ENCODE measurements around the gene FAAP100.
"Not testable (repeated sequence)": the region's sequence is repeated elsewhere in the genome, so short reads cannot be mapped to it uniquely, and the experiment has no call there.

Gene FAAP100

GRCh38 chr17:81538651-81539570 is 13.2 kb downstream of the FAAP100 start:
- no peak for DNase-seq

DNA sequence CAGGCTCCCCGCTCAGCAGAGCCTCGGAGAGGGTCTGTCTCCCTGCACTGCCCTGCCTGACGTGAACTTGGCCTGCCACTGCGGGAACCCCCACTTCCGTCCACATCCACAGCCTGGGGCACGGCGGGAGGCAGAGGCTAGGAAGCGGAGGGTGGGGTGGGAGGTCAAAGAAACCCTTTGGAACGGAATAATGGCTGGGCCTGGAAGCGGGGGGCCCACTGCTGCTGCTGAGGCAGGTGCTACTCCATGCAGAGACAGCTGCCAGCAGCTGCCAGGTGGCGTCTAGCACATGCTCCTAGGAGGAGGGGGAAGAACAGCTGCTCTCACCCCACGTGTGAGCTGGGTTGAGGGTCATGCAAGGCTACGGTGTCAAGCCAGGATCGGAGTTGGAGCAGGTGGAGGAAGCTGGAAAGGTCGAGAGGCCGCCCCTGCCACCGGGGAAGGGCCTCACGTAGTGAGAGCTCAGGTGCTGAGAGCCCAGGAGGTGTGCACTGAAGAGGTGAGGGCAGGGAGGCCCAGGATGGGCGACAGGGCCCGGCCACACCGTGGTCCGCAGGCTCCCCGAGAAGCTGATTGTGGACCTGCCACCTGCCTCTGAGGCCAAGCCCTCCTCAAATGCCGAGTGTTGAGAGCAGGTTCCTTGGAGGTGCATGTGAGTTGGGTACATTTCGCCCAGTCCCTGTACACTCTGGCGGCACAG is 14.1 kb downstream of the FAAP100 start:
- DNase-seq: no peak

GRCh38 chr17:81537343-81537855 is 14.8 kb downstream of the FAAP100 start:
- DNase-seq: peak in 3 of 51 donors; percentile 14 to 19 (median 19)

DNA sequence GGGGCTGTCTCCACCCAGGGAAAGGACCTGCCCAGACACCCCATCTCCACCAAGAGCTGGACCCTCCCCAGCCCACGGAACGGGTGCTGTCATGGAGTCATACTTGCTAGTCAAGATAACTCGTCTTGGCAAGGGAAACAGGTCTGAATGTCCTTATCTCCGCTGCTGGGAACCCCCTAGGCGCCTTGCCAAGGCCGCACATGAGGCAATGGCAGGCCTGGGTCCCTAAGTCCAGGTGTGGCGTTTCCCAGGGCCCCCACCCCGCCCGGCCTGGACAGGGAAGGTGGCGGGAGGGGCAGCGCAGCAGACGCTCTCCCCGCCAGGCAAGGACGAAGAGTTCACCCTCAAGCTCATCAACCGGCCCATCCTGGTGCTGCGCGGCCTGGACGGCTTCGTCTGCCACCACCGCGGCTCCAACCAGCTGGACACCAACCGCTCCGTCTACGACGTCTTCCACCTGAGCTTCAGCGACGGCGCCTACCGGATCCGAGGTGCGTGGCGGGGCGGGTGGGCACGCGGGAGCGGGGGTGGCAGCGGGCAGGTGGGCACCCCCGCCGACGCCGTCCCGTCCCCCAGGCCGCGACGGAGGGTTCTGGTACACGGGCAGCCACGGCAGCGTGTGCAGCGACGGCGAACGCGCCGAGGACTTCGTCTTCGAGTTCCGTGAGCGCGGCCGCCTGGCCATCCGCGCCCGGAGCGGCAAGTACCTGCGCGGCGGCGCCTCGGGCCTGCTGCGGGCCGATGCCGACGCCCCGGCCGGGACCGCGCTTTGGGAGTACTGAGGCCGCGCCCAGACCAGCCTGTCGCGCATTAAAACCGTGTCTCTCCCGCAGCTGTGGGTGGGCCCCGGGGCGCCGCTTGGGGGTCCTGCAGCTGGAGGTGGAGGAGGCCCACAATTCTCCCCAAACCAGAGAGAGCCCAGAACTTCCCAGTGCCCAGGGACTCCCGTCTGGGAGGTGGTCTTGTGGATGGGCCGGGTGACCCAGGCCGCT is 15.6 kb downstream of the FAAP100 start:
- no peak for DNase-seq

GRCh38 chr17:81535480-81536298 is 16.5 kb downstream of the FAAP100 start:
- DNase-seq: no peak

DNA sequence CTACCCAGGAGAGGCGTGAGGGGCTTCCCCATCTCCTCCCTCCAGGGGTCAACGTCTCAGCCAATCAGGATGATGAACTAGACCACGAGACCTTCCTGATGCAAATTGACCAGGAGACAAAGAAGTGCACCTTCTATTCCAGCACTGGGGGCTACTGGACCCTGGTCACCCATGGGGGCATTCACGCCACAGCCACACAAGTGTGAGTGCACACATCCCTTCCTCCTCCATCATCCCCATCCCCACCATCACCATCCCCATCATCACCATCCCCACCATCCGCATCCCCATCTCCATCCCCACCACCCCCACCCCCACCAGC is 17.2 kb downstream of the FAAP100 start:
- DNase-seq: no peak

GRCh38 chr17:81534157-81535006 is 17.8 kb downstream of the FAAP100 start:
- DNase-seq: no peak

- DNase-seq: no peak
Observed at GRCh38 chr17:81533339-81534141, 18.6 kb downstream of the FAAP100 start.

DNA sequence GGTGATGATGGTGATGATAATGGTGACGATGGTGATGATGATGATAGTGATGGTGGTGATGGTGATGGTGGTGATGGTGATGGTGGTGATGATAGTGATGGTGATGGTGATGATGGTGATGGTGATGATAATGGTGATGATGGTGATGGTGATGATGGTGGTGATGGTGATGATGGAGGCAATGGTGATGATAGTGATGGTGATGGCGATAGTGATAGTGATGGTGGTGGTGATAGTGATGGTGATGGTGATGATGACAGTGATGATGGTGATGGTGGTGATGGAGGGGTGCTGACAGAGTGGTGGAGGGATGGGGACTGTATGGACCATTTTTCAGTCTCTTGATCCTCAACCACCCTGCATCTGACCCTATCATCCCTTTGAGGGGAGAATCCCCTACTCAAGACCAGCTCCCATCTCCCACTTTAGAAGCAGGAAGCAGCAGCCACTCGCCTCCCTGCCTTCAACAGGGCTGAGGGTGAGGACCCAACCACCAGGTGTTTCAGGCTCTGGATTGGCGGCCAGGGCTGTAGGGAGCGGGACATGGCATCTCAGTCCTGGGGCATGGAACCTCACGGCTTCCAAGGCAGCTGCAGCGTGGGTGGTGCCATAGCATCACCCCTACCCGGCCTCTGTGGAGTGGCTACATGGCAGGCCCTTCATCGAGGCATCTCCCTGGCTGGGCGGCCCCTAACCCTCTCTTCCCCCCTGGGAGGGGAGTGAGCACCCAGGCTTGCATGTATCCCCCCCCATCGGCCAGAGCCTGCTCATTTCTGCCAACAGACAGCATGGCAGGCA is 19.5 kb downstream of the FAAP100 start:
- no peak for DNase-seq

GRCh38 chr17:81531998-81532404 is 20.2 kb downstream of the FAAP100 start:
- DNase-seq: not testable (repeated sequence)

DNA sequence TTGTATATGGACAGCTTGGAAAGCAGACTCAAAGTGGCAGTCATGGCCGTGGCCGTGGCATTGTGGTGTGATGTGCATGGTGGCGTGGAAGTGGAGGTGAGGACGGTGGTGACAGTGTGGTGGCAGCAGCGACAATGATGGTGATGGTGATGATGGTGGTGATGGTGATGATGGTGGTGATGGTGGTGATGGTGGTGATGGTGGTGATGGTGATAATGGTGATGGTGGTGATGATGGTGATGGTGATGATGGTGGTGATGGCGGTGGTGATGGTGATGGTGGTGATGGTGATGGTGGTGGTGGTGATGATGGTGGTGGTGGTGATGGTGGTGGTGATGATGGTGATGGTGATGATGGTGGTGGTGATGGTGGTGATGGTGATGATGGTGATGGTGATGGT is 21.1 kb downstream of the FAAP100 start:
- DNase-seq: not testable (repeated sequence)

DNA sequence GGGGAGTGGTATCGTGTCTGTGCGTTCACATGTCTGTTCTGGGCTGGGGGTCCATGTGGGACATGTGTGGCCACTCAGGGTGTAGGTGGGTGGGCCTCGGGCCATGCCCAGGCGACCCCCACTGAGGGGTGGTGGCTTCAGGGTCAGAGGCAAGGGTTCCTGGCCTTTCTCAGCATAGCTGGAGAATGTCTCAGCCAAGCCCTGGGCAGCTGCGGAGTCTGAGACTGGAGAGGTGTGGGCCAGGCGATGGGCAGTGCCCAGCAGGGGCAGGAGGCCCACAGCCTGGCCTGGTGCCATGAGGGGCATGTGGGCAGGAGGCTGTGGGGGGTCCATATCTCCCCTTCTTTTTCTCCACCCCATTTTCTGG is 22.7 kb downstream of the FAAP100 start:
- no peak for DNase-seq

DNA sequence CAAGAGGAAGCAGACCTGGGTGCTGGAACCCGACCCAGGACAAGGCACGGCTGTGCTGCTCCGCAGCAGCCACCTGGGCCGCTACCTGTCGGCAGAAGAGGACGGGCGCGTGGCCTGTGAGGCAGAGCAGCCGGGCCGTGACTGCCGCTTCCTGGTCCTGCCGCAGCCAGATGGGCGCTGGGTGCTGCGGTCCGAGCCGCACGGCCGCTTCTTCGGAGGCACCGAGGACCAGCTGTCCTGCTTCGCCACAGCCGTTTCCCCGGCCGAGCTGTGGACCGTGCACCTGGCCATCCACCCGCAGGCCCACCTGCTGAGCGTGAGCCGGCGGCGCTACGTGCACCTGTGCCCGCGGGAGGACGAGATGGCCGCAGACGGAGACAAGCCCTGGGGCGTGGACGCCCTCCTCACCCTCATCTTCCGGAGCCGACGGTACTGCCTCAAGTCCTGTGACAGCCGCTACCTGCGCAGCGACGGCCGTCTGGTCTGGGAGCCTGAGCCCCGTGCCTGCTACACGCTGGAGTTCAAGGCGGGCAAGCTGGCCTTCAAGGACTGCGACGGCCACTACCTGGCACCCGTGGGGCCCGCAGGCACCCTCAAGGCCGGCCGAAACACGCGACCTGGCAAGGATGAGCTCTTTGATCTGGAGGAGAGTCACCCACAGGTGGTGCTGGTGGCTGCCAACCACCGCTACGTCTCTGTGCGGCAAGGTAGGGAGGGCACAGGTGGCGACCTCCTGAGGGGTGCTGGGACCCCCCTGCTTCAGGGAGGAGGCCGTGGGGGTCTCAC is 23.3 kb downstream of the FAAP100 start:
- no peak for DNase-seq

DNA sequence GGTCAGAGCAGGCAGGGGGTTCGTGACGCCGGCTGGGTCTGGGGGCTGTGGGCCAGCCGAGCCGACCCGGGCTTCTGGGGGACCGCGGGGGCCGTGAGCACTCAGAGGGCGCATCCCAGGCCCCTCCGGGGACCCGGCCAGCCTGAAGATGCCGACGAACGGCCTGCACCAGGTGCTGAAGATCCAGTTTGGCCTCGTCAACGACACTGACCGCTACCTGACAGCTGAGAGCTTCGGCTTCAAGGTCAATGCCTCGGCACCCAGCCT is 23.8 kb downstream of the FAAP100 start:
- no peak for DNase-seq

GRCh38 chr17:81527591-81528383 is 24.4 kb downstream of the FAAP100 start, which contains the start of gene FSCN2:
FSCN2 (plus strand) TSS chr17:81528377; CDS start chr17:81528532, 155 bp downstream.
- no peak for DNase-seq
